GM12865 (cell line): ENCODE results near the gene FBXL4.
"Not testable (repeated sequence)": the region's sequence is repeated elsewhere in the genome, so short reads cannot be mapped to it uniquely, and the experiment has no call there.

Experiments
- DNase-seq: peaks from one replicate; pipeline ENCODE4 v3.0.0; 2010; ENCODE audit warnings: low read depth
- H3K4me3 ChIP-seq: 2 replicates; pipeline ENCODE4 v1.5.1; 2011; ENCODE audit warnings: mild to moderate bottlenecking, low read depth, low read length, control low read depth
- TF ChIP-seq, protein P1 (sequence below): IDR thresholded peaks from 2 replicates; pipeline ENCODE4 v1.5.1; 2011; ENCODE audit warnings: low read length, control low read depth, low read depth, inconsistent platforms; ENCODE audit not compliant: insufficient read depth; ENCODE audit errors: missing control alignments

FBXL4 gene

DNA sequence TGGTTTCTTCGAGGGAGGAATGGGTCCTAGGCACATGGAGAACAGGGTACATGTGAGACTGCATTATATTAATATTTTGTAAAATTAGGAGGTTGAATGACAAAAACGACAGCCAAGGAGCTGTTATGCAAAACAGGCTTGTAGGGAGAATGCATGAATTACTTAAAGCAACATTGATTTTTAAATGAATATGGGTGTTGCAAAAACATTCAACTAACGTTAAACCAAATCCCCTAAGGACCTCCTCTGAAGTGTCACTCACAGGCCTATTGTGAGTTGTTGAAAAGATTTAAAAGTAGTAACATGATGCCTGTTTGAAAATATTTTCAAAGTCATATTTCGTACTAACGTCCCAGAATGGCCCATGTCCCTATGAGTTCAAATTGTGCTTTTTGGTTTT is 21.9 kb downstream of the FBXL4 start:
- no peak for DNase-seq
- no peak overlapping the region for H3K4me3 ChIP-seq
- TF ChIP-seq, protein P1, sequence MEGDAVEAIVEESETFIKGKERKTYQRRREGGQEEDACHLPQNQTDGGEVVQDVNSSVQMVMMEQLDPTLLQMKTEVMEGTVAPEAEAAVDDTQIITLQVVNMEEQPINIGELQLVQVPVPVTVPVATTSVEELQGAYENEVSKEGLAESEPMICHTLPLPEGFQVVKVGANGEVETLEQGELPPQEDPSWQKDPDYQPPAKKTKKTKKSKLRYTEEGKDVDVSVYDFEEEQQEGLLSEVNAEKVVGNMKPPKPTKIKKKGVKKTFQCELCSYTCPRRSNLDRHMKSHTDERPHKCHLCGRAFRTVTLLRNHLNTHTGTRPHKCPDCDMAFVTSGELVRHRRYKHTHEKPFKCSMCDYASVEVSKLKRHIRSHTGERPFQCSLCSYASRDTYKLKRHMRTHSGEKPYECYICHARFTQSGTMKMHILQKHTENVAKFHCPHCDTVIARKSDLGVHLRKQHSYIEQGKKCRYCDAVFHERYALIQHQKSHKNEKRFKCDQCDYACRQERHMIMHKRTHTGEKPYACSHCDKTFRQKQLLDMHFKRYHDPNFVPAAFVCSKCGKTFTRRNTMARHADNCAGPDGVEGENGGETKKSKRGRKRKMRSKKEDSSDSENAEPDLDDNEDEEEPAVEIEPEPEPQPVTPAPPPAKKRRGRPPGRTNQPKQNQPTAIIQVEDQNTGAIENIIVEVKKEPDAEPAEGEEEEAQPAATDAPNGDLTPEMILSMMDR: no peak

DNA sequence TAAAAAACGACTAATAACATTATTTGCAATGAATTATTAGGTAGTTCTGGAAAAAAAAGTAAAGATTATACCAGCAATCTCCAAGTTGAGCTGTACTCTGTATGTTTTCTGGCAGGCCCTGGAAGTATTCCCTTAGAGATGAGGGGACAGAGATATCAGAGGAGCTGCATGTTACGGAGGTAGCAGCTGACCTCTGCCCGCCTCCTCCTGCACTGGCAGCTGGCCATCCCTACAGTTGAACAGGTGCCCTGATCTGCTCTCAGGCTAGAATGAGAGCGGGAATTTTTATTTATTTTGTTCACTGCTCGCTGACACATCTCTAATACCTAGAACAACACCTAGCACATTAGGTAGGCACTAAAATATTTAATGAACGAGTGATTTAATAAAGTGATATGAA is 23.1 kb downstream of the FBXL4 start:
- H3K4me3 ChIP-seq: no peak overlapping the region
- no peak for DNase-seq
- TF ChIP-seq, protein P1: no peak

DNA sequence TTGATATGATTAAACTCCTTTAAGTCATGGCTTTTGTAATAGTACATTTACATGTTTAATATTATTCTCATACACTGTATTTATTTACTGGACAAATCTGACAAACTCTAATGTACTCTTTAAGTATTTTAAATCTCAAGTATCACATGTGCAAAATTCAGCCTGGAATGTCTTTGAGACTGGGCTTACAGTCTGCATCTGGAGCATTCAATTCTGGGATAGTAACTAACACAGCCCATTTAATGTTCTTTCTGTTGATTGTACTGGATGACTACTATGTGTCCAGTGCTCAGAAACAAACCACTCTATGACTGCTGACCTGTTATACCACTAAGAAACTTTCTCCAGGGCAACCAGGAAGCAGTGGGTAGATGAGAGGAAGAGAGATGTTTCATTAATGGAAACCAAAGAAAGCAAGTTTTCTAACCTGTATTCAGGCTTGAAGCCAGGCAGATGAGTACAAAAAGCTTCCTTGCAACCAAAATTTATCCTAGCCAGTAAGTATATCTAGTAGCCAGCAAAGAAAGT is 26.8 kb downstream of the FBXL4 start:
- no peak overlapping the region for H3K4me3 ChIP-seq
- TF ChIP-seq, protein P1: no peak
- DNase-seq: peak; percentile 9

DNA sequence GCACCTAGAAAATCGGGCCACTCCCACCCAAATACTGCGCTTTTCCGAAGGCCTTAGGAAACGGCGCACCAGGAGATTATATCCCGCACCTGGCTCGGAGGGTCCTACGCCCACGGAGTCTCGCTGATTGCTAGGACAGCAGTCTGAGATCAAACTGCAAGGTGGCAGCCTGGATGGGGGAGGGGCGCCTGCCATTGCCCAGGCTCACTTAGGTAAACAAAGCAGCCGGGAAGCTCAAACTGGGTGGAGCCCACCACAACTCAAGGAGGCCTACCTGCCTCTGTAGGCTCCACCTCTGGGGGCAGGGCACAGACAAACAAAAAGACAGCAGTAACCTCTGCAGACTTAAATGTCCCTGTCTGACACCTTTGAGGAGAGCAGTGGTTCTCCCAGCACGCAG is 36.8 kb downstream of the FBXL4 start:
- not testable (repeated sequence) for H3K4me3 ChIP-seq, DNase-seq

DNA sequence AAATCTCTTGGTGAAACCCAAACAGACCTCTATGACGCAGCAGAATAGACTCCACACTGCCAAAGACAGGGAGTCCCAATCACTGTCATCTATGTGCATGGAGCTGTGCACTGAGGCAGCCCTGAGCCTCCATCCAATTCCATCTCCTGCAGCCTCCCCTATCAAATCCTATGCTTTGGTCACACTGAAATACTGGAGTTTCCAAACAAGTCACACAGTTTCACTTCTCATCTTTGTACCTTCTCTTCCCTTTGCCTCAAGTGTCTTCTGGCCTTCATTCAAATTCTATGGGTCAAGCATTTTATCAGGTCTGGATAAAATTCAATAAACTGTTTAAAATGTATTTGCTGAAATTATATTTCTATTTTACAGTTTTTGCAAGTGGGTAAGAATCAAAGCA is 38.5 kb downstream of the FBXL4 start:
- TF ChIP-seq, protein P1: no peak
- H3K4me3 ChIP-seq: no peak overlapping the region
- no peak for DNase-seq

DNA sequence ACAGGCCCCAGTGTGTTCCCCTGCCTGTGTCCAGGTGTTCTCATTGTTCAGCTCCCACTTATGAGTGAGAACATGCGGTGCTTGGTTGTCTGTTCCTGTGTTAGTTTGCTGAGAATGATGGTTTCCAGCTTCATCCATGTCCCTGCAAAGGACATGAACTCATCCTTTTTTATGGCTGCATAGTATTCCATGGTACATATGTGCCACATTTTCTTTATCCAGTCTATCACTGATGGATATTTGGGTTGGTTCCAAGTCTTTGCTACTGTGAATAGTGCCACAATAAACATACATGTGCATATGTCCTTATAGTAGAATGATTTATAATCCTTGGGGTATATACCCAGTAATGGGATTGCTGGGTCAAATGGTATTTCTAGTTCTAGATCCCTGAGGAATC is 41.4 kb downstream of the FBXL4 start:
- H3K4me3 ChIP-seq, DNase-seq: not testable (repeated sequence)

DNA sequence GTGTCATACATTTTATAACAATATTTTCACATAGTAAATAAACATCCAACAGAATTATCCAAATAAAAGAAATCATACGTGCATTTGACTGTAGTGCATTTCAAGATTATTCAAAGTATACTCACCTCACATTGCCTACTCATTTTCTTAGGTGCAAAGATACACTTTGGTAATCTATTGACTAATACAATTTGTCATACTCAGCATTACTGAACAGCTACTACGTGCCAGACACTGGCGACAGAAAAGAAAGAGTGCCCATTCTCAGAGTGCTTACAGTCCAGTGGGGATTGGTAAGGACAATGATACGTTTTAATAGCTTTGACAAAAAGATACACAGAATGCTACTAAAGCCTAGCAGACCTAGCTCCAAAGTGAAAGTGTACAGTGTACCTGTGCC is 42.0 kb downstream of the FBXL4 start:
- TF ChIP-seq, protein P1: no peak
- no peak overlapping the region for H3K4me3 ChIP-seq
- no peak for DNase-seq

DNA sequence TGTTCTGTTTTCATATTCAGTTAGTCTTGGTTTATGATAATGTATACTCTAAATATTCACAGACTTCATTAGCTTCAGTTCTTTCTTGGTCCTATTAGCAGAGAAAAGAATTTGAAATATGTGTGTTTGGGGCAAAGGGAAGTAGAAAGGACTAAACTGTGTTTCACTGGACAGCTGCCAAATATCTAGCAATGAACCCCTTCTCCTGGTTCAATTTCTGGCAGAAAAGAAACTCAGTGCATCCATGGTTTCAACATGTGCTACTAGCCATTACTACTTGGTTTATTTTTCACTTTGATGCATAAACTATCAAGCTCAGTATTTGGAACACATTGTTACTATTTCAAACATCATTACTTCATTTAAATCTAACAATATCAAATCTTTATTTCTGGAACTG is 43.6 kb downstream of the FBXL4 start:
- TF ChIP-seq, protein P1: no peak
- DNase-seq: no peak
- no peak overlapping the region for H3K4me3 ChIP-seq
